Testis (tissue), 3 donors: ENCODE data around the gene OR6Y1. TPM values are rescaled to one million over a fixed set of nuclear protein-coding genes. Genes with fewer than 3 reads are reported as not detected.

Source experiments
- DNase-seq: peaks from one replicate; pipeline ENCODE4 v3.0.0-alpha.2; 2019
- H3K27ac ChIP-seq, 2 donors: fragments of 200-600 bp; sonication (generic); one replicate each; pipeline ENCODE4 v1.5.1; 2019
- H3K27me3 ChIP-seq: fragments of 200-600 bp; sonication (generic); one replicate; pipeline ENCODE4 v1.5.1; 2019
- H3K36me3 ChIP-seq: fragments of 200-600 bp; sonication (generic); one replicate; pipeline ENCODE4 v1.5.1; 2017; ENCODE audit warnings: low read depth; ENCODE audit errors: missing control alignments
- H3K4me1 ChIP-seq: fragments of 200-600 bp; sonication (generic); one replicate; pipeline ENCODE4 v1.5.1; 2019
- H3K4me3 ChIP-seq, 2 donors: fragments of 200-600 bp; sonication (generic); one replicate each; pipeline ENCODE4 v1.5.1; 2017 to 2019
- H3K9me3 ChIP-seq: fragments of 200-600 bp; sonication (generic); one replicate; pipeline ENCODE4 v1.5.1; 2017
- CTCF ChIP-seq, 3 experiments: fragments of 450-650 bp in 2 of 3; fragments of 200-600 bp in 1 of 3; sonication (generic) in 1 of 3; IDR thresholded peaks; one replicate each; pipeline ENCODE4 v1.5.1; 2016 to 2019; ENCODE audit warnings: antibody characterized with exemption in 3 of 3, mild to moderate bottlenecking in 2 of 3, moderate library complexity in 1 of 3
- POLR2A ChIP-seq: fragments of 450-650 bp; IDR thresholded peaks from one replicate; pipeline ENCODE4 v1.6.1; 2017; ENCODE audit warnings: antibody characterized with exemption, mild to moderate bottlenecking, moderate library complexity
- WGBS, 2 donors: methylation state at CpG; one replicate each; pipeline ENCODE4 v1.1.5; 2018; 5-methylcytosine and 5-hydroxymethylcytosine counted together
- intact Hi-C: fragments of 100-400 bp; cut with DNase I; formaldehyde crosslinking; loops from one replicate; pipeline ENCODE4 v1.15.1; 2023; ENCODE audit warnings: low total_unique reads
- polyA plus RNA-seq: library from polyadenylated mRNA; stranded (reverse); fragments of 350-450 nt; fragmentation: Illumina TruSeq; extraction: RNeasy Lipid Tissue Mini Kit (QIAGEN cat#74804); gene quantifications from one replicate; pipeline ENCODE4 v1.2.3, GENCODE V29; 2014; ENCODE audit warnings: low read depth, low replicate concordance; ENCODE audit not compliant: insufficient read depth
- total RNA-seq, 2 donors: library from RNA; depleted of rRNA; stranded (reverse); fragments of >200 nt; gene quantifications; one replicate each; pipeline ENCODE4 v1.2.3, GENCODE V29; 2016

OR6Y1 gene
- total and polyA plus RNA-seq, 3 donors from 2014 or later: not detected

- Histone ChIP-seq H3K4me3 (no peak overlapping the region), H3K9me3 (no peaks in the 10 kb centered on the region), H3K27ac (no peak overlapping the region), H3K4me1 (no peaks in the 10 kb centered on the region), H3K36me3 (no peaks in the 10 kb centered on the region), H3K27me3 (no peaks in the 10 kb centered on the region)
- 90 to 92% methylated on average over 3 of the region's 3 CpGs for WGBS, 2 donors
- DNase-seq: no peak
- intact Hi-C loops: no loop called here
- TF ChIP-seq POLR2A: no peak
- TF ChIP-seq CTCF (IDR thresholded peaks at IDR 0.05): no peak
Measured at GRCh38 chr1:158577561-158577960, 23.4 kb upstream of the OR6Y1 start.

GRCh38 chr1:158572226-158572625 is 18.0 kb upstream of the OR6Y1 start:
- no peaks in the 10 kb centered on the region for H3K36me3 ChIP-seq
- TF ChIP-seq CTCF (IDR thresholded peaks at IDR 0.05): no peak
- TF ChIP-seq POLR2A: no peak
- H3K9me3 ChIP-seq: no peaks in the 10 kb centered on the region
- no peak overlapping the region for H3K27ac ChIP-seq
- no peaks in the 10 kb centered on the region for H3K27me3 ChIP-seq
- intact Hi-C loops: no loop called here
- WGBS, 2 donors: 86 to 91% methylated on average over 1 of the region's 1 CpG
- no peaks in the 10 kb centered on the region for H3K4me1 ChIP-seq
- no peak overlapping the region for H3K4me3 ChIP-seq
- no peak for DNase-seq

- H3K27me3 ChIP-seq: no peaks in the 10 kb centered on the region
- TF ChIP-seq CTCF (IDR thresholded peaks at IDR 0.05): no peak
- no peak for TF ChIP-seq POLR2A
- 80 to 87% methylated on average over 3 of the region's 3 CpGs for WGBS, 2 donors
- no peaks in the 10 kb centered on the region for H3K4me1 ChIP-seq
- intact Hi-C loops: no loop called here
- no peak for DNase-seq
- no peaks in the 10 kb centered on the region for H3K36me3 ChIP-seq
- no peak within 1 kb of the TSS for H3K27ac ChIP-seq
- no peaks in the 10 kb centered on the region for H3K9me3 ChIP-seq
- H3K4me3 ChIP-seq: no peak within 1 kb of the TSS
Measured at GRCh38 chr1:158570480-158570879, 16.3 kb upstream of the OR6Y1 start, which contains the start of gene OR6P1. TSS of gene OR6P1 (minus strand) at chr1:158570580. CDS start at chr1:158563604, 6,976 bp downstream.

GRCh38 chr1:158564608-158565007 is 10.4 kb upstream of the OR6Y1 start:
- Histone ChIP-seq H3K9me3 (no peaks in the 10 kb centered on the region), H3K4me3 (no peak overlapping the region), H3K27me3 (no peaks in the 10 kb centered on the region), H3K4me1 (no peaks in the 10 kb centered on the region), H3K36me3 (no peaks in the 10 kb centered on the region), H3K27ac (no peak overlapping the region)
- no peak for TF ChIP-seq CTCF (IDR thresholded peaks at IDR 0.05)
- intact Hi-C loops: no loop called here
- 75 to 91% methylated on average over 2 of the region's 2 CpGs for WGBS, 2 donors
- no peak for DNase-seq

GRCh38 chr1:158563853-158564252 is 9.6 kb upstream of the OR6Y1 start:
- TF ChIP-seq POLR2A (no peak), CTCF (IDR thresholded peaks at IDR 0.05) (no peak)
- Histone ChIP-seq H3K4me3 (no peak overlapping the region), H3K4me1 (no peaks in the 10 kb centered on the region), H3K36me3 (no peaks in the 10 kb centered on the region), H3K27ac (no peak overlapping the region), H3K9me3 (no peaks in the 10 kb centered on the region), H3K27me3 (no peaks in the 10 kb centered on the region)
- WGBS, 2 donors: 77 to 79% methylated on average over 2 of the region's 2 CpGs
- intact Hi-C loops: no loop called here
- no peak for DNase-seq
